K562 (cell line): ENCODE measurements around the gene HTR2B. TPM values are rescaled to one million over a fixed set of nuclear protein-coding genes. Genes with fewer than 3 reads are reported as not detected.

Experiments
- ATAC-seq: fragments of 200-7000 bp; cut with Tn5 transposase; 3 replicates; pipeline ENCODE4 v1.9.1; 2020; ENCODE audit warnings: moderate library complexity
- BruUV-seq: library from RNA; stranded (reverse); fragments of 400-500 nt; replicated peaks from 2 replicates; lab custom pipeline; 2021; lab: Mats Ljungman, UMichigan
- CTCF ChIA-PET: fragments of 300-600 bp; formaldehyde crosslinking; extraction: SDS; loops from one replicate; lab custom pipeline; 2021; ENCODE audit warnings: low intra/inter-chr PET ratio; lab: Yijun Ruan, JAX
- POLR2A ChIA-PET: fragments of 300-600, 350-650 bp; sonication (Branson Sonifier 250); formaldehyde crosslinking; extraction: SDS; loops from one replicate; lab custom pipeline; 2021; ENCODE audit warnings: antibody characterized with exemption, inconsistent platforms; lab: Yijun Ruan, JAX
- DNase-seq, 4 experiments: peaks; one replicate each; pipeline versions ENCODE4 v3.0.0 to v3.0.0-alpha.2; 2011 to 2018; ENCODE audit warnings: low spot score in 3 of 4, mixed read lengths in 3 of 4; ENCODE audit errors: extremely low read depth in 1 of 4
- FAIRE-seq: peaks from 2 replicates; lab custom pipeline; 2011; peaks lifted over from hg19 to GRCh38; lab: Jason Lieb, UNC
- H2AFZ ChIP-seq: 2 replicates; pipeline ENCODE4 v1.6.0; 2011; ENCODE audit warnings: low read depth, low read length, control low read depth, inconsistent platforms
- H3K27ac ChIP-seq: fragments of 200-600 bp; 3 replicates; pipeline ENCODE4 v1.8.0; 2011; ENCODE audit warnings: low read depth, mild to moderate bottlenecking, control low read depth, inconsistent platforms, low read length, moderate library complexity, mixed read lengths; ENCODE audit errors: extremely low read depth
- H3K27me3 ChIP-seq, 2 experiments: fragments of 300-600 bp in 1 of 2; 2 replicates in 1 of 2; 3 replicates in 1 of 2; pipeline versions ENCODE4 v1.6.0 to v1.8.0; 2011; ENCODE audit warnings: inconsistent platforms in 2 of 2, low read length in 2 of 2, mild to moderate bottlenecking in 1 of 2, mixed read lengths in 1 of 2, moderate library complexity in 1 of 2; ENCODE audit not compliant: control insufficient read depth in 2 of 2, insufficient read depth in 2 of 2
- H3K36me3 ChIP-seq: fragments of 300-600 bp; 3 replicates; pipeline ENCODE4 v1.8.0; 2011; ENCODE audit warnings: mild to moderate bottlenecking, low read length, inconsistent platforms; ENCODE audit not compliant: control insufficient read depth, insufficient read depth
- H3K4me1 ChIP-seq, 2 experiments: fragments of 200-600 bp in 1 of 2; replicated peaks in 1 of 2; 2 replicates in 1 of 2; 3 replicates in 1 of 2; pipeline versions ENCODE4 v1.5.1 to v1.8.0; 2011; ENCODE audit warnings: inconsistent platforms in 2 of 2, low read length in 2 of 2, mild to moderate bottlenecking in 1 of 2, mixed read lengths in 1 of 2, moderate library complexity in 1 of 2; ENCODE audit not compliant: control insufficient read depth in 2 of 2, insufficient read depth in 2 of 2
- H3K4me2 ChIP-seq: 2 replicates; pipeline ENCODE4 v1.6.1; 2011; ENCODE audit warnings: low read length, control low read depth, inconsistent platforms, mixed read lengths; ENCODE audit not compliant: insufficient read depth
- H3K4me3 ChIP-seq: fragments of 200-600 bp; sonication (generic), shearing (Covaris generic); 2 replicates; pipeline ENCODE4 v1.5.1; 2016; ENCODE audit warnings: control low read depth, inconsistent platforms
- H3K79me2 ChIP-seq: fragments of 200-600 bp; 3 replicates; pipeline ENCODE4 v1.8.0; 2011; ENCODE audit warnings: low read length, inconsistent platforms; ENCODE audit not compliant: control insufficient read depth, insufficient read depth
- H3K9ac ChIP-seq, 2 experiments: 2 replicates each; pipeline versions ENCODE4 v1.6.0 to v1.6.1; 2011; ENCODE audit warnings: low read depth in 2 of 2, low read length in 2 of 2, control low read depth in 1 of 2, inconsistent platforms in 1 of 2, mild to moderate bottlenecking in 1 of 2, mixed read lengths in 1 of 2; ENCODE audit not compliant: insufficient read depth in 1 of 2
- H3K9me1 ChIP-seq: one replicate; pipeline ENCODE4 v1.6.0; 2011; ENCODE audit warnings: inconsistent platforms, mild to moderate bottlenecking, low read length, moderate library complexity; ENCODE audit not compliant: control insufficient read depth, insufficient read depth
- H3K9me3 ChIP-seq: replicated peaks from 2 replicates; pipeline ENCODE4 v1.5.1; 2011; ENCODE audit warnings: low read depth, low read length, inconsistent platforms; ENCODE audit not compliant: control insufficient read depth, insufficient read depth
- H4K20me1 ChIP-seq: replicated peaks from 2 replicates; pipeline ENCODE4 v1.6.1; 2011; ENCODE audit warnings: low read length, inconsistent platforms, mixed read lengths; ENCODE audit not compliant: control insufficient read depth, insufficient read depth
- CBX2 ChIP-seq: fragments of 200-600 bp; sonication (generic); IDR thresholded peaks from one replicate; pipeline ENCODE4 v1.6.1; 2012; ENCODE audit warnings: mild to moderate bottlenecking, low read length, inconsistent platforms; ENCODE audit not compliant: insufficient read depth, poor library complexity, severe bottlenecking
- FOSL1 ChIP-seq: fragments of 200-800 bp; sonication (Bioruptor generic); conservative IDR thresholded peaks from 2 replicates; pipeline ENCODE4 v1.6.1; 2016; ENCODE audit warnings: missing genetic modification characterization, missing compliant biosample characterization
- GABPB2 ChIP-seq: fragments of 250-450 bp; sonication (Bioruptor Pico); conservative IDR thresholded peaks from 2 replicates; pipeline ENCODE4 v1.5.1; 2021; ENCODE audit warnings: mild to moderate bottlenecking
- HDAC6 ChIP-seq: IDR thresholded peaks from 2 replicates; pipeline ENCODE4 v1.6.1; 2012; ENCODE audit warnings: low read depth, mild to moderate bottlenecking, control low read depth, inconsistent platforms, low read length, moderate library complexity
- HNRNPK ChIP-seq: fragments of 200-400 bp; formaldehyde crosslinking; IDR thresholded peaks from one replicate; pipeline ENCODE4 v1.6.1; 2018; ENCODE audit warnings: mild to moderate bottlenecking, low read depth, low read length; ENCODE audit not compliant: poor library complexity, severe bottlenecking
- MCM2 ChIP-seq: fragments of 450-650 bp; IDR thresholded peaks from 2 replicates; pipeline ENCODE4 v1.6.1; 2017; ENCODE audit warnings: low read depth, mild to moderate bottlenecking
- POLR2AphosphoS5 ChIP-seq: IDR thresholded peaks from 2 replicates; pipeline ENCODE4 v1.6.1; 2011; ENCODE audit warnings: mild to moderate bottlenecking, low read depth, low read length, moderate library complexity; ENCODE audit not compliant: control insufficient read depth, insufficient read depth
- RBM17 ChIP-seq: fragments of 200-400 bp; formaldehyde crosslinking; IDR thresholded peaks from 2 replicates; pipeline ENCODE4 v1.6.1; 2017; ENCODE audit warnings: low read depth, mild to moderate bottlenecking, low read length, borderline replicate concordance
- SMARCA4 ChIP-seq: fragments of 450-650 bp; IDR thresholded peaks from 2 replicates; pipeline ENCODE4 v1.6.1; 2016
- TCF3 ChIP-seq: sonication (generic); formaldehyde crosslinking; IDR thresholded peaks from 2 replicates; pipeline ENCODE4 v1.4.0; 2020; ENCODE audit warnings: mild to moderate bottlenecking, missing genetic modification reagents
- TCF7L2 ChIP-seq: fragments of 150-350 bp; IDR thresholded peaks from 2 replicates; pipeline ENCODE4 v1.6.1; 2016; ENCODE audit warnings: low read depth, mild to moderate bottlenecking, low read length, moderate library complexity
- ZFP36 ChIP-seq: fragments of 150-350 bp; IDR thresholded peaks from 2 replicates; pipeline ENCODE4 v1.6.1; 2018; ENCODE audit warnings: low read length, low read depth; ENCODE audit not compliant: partially characterized antibody
- ZNF717 ChIP-seq: fragments of 250-450 bp; sonication (Bioruptor Pico); IDR thresholded peaks from 2 replicates; pipeline ENCODE4 v1.5.0; 2021
- WGBS: fragments of 100-300 bp; shearing (Covaris generic); methylation state at CpG from one replicate; pipeline ENCODE4 v1.1.6; 2016; ENCODE audit warnings: low coverage, mixed read lengths; ENCODE audit not compliant: insufficient coverage; ENCODE audit errors: missing lambda C conversion rate; 5-methylcytosine and 5-hydroxymethylcytosine counted together
- in situ Hi-C: fragments of 300-500 bp; cut with MboI; formaldehyde crosslinking; loops from 4 replicates; pipeline ENCODE4 v1.15.0; 2018; ENCODE audit warnings: inconsistent platforms, mixed read lengths
- intact Hi-C: fragments of 100-400 bp; cut with micrococcal nuclease; formaldehyde crosslinking; loops from 2 replicates; pipeline ENCODE4 v1.14.2; 2022
- polyA plus RNA-seq, 8 experiments: library from polyadenylated mRNA; depleted of rRNA in 4 of 8; stranded (reverse) in 5 of 8; unstranded in 3 of 8; fragments of >200 nt; fragmentation: Nextera tagmentation in 2 of 8; fragmentation: Illumina TruSeq in 1 of 8; extraction: Ambion mirVana in 2 of 8; extraction: Trizol in 1 of 8; gene quantifications; 2 replicates each; pipeline versions ENCODE4 v1.2.1 to v1.2.3, GENCODE V29; 2011 to 2014; ENCODE audit warnings: inconsistent platforms in 1 of 8, missing spikeins in 1 of 8
- total RNA-seq, 7 experiments: library from RNA; depleted of rRNA in 6 of 7; stranded (reverse); fragments of >200 nt in 6 of 7; fragmentation: Illumina TruSeq in 2 of 7; extraction: Trizol in 2 of 7; gene quantifications; 2 replicates each; pipeline versions ENCODE4 v1.2.1 to v1.2.3, GENCODE V29; 2011 to 2021; ENCODE audit warnings: low replicate concordance in 1 of 7
- TF ChIP-seq, protein P1 (sequence below): fragments of 250-450 bp; sonication (Bioruptor Pico); IDR thresholded peaks from 2 replicates; pipeline ENCODE4 v1.4.0; 2020; ENCODE audit warnings: mild to moderate bottlenecking
- TF ChIP-seq, protein P2 (sequence below): fragments of 450-650 bp; IDR thresholded peaks from 2 replicates; pipeline ENCODE4 v1.6.1; 2016; ENCODE audit warnings: antibody characterized with exemption

The HTR2B gene
- total and polyA plus RNA-seq, 9 of the 15 experiments (the other 6 are each of a cell fraction or from before 2014, with no cell fraction given), result not detected

DNA sequence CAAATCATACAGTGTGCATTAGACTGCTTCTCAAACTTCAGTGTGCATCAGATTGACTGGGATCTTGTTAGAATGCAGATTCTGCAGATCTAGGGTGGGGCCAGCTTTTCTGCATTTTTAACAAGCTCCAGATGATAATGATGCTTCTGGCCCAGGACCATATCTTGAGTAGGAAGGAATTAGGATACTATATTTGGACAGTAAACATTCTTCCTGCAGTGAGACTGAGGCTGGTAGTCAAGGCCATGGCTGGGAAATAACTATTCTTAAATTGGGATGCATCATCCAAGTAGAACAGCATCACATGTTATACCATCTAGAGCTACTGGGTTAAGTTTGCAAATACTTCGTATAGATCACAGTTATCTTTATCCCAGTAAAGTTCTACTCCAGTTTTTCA is 45.2 kb upstream of the HTR2B start:
- Histone ChIP-seq H3K9ac (no peak overlapping the region), H3K9me3 (no peaks in the 10 kb centered on the region), H3K36me3 (peaks cover 89% of the 10 kb centered on the region), H3K4me3 (no peak overlapping the region), H3K79me2 (no peaks in the 10 kb centered on the region), H3K4me1 (no peaks in the 10 kb centered on the region), H4K20me1 (no peaks in the 10 kb centered on the region), H3K27ac (no peak overlapping the region), H2AFZ (no peak overlapping the region), H3K9me1 (no peaks in the 10 kb centered on the region), H3K27me3 (no peaks in the 10 kb centered on the region), H3K4me2 (no peak overlapping the region)
- ChIA-PET POLR2A (no interaction called here), CTCF (no interaction called here)
- ATAC-seq (no peak), FAIRE-seq (no peak), DNase-seq (no peak)
- no TSS peak for BruUV-seq
- intact Hi-C loops (no loop called here), in situ Hi-C loops (no loop called here)
- 79% methylated on average over 1 of the region's 1 CpG for WGBS
- TF ChIP-seq SMARCA4 (no peak), GABPB2 (no peak), ZFP36 (no peak), FOSL1 (tag) (no peak), POLR2AphosphoS5 (no peak), TCF3 (CRISPR knock-in tag) (no peak), CBX2 (no peak), ZNF717 (no peak), HDAC6 (no peak), RBM17 (no peak), HNRNPK (no peak), MCM2 (no peak), TCF7L2 (no peak)
- TF ChIP-seq, protein P1, sequence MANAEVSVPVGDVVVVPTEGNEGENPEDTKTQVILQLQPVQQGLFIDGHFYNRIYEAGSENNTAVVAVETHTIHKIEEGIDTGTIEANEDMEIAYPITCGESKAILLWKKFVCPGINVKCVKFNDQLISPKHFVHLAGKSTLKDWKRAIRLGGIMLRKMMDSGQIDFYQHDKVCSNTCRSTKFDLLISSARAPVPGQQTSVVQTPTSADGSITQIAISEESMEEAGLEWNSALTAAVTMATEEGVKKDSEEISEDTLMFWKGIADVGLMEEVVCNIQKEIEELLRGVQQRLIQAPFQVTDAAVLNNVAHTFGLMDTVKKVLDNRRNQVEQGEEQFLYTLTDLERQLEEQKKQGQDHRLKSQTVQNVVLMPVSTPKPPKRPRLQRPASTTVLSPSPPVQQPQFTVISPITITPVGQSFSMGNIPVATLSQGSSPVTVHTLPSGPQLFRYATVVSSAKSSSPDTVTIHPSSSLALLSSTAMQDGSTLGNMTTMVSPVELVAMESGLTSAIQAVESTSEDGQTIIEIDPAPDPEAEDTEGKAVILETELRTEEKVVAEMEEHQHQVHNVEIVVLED (CRISPR knock-in tag), result no peak
- TF ChIP-seq, protein P2, sequence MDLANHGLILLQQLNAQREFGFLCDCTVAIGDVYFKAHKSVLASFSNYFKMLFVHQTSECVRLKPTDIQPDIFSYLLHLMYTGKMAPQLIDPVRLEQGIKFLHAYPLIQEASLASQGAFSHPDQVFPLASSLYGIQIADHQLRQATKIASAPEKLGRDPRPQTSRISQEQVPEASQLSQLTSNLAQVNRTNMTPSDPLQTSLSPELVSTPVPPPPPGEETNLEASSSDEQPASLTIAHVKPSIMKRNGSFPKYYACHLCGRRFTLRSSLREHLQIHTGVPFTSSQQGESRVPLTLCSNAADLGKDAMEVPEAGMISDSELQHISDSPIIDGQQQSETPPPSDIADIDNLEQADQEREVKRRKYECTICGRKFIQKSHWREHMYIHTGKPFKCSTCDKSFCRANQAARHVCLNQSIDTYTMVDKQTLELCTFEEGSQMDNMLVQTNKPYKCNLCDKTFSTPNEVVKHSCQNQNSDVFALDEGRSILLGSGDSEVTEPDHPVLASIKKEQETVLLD, result no peak
